GM21723 (cell line): ENCODE data around the gene UBE4B.
"Not testable (repeated sequence)": the region's sequence is repeated elsewhere in the genome, so short reads cannot be mapped to it uniquely, and the experiment has no call there.

Source experiments
- ATAC-seq: cut with Tn5 transposase; IDR thresholded peaks from one replicate; pipeline ENCODE4 v1.9.1; 2021; ENCODE audit warnings: mild to moderate bottlenecking, moderate library complexity; ENCODE audit not compliant: unreplicated experiment

UBE4B gene

DNA sequence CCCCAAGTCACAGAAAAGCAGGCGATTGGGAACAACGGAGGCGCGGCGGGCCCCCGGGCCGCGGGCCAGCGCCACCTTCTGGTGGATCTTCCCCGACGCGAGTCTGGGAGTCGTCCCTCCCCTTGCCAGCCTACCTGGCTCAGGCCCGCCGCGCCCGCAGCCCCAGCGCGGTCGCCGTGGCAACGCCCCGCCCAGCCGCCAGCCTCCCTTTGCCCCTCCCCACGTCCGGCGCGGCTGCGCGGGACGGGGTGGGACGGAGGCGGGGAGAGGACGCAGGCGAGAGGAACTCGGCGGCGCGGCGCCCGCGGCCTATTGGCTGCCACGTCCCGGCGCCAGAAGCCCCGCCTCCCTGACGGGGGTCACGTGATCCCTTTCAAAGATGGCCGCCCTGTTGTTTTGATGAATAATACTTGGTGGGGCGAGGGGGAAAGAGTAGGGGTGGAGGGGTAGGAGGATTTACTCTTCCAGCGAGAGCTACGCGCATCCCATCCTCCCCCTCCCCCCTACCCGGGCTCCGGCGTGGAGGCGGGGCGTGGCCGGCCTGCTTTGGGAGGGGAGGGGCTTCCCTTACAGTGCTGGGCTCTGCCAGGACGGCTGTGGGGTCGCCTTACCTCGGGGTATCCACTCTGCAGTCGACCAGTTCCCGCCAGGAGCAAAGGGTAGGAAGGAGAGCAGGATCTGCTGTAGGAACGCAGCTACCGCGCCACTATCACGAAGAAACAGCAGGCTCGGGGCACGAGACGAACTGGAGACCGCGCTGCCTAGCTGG lies at the start of gene UBE4B:
UBE4B (plus strand) TSS at position 369 of the 769 bp plus-strand sequence. CDS start 713 bp downstream, outside the sequence.
- ATAC-seq = peak; percentile 91

DNA sequence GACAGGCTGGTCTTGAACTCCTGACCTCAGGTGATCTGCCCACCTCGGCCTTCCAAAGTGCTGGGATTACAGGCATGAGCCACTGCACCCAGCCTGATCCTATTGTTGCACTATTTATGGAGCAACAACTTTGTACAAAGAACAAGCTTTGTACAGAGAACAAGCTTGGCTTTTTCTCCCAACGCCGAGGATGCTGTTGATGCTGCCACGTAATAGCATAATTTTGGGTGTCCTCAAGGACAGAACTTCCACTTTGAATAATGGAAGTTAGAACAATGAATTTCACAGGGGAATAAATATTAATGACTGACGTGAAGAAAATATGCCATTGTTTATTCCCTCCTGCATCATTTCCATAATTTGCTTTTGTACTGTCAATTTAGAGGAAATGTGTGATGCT lies 48.5 kb upstream of the UBE4B start:
- no peak for ATAC-seq

- ATAC-seq = no peak
These were observed 47.8 kb upstream of the UBE4B start for GRCh38 chr1:9985001-9985400.

DNA sequence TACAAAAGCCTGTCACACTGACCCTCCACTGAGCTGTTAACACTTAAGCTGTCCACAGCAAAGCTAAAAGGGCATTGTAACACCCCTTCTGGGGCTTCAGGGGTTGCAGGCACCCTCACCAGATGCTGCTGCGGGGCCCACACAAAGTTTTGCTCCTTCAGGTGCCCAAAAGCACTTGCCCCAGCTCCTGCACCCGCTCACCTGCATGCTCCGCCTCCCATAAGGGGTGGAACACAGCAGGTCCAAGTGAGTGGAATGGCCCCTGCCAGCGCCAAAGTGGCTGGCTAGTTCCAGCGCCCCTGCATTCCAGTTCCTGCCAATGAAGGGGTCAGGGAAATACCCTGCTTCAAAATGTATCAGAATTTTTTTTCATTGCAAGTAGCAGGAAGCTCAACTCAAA lies 43.0 kb upstream of the UBE4B start:
- ATAC-seq = no peak

- no peak for ATAC-seq
These were observed 41.8 kb upstream of the UBE4B start for GRCh38 chr1:9990944-9991343.

DNA sequence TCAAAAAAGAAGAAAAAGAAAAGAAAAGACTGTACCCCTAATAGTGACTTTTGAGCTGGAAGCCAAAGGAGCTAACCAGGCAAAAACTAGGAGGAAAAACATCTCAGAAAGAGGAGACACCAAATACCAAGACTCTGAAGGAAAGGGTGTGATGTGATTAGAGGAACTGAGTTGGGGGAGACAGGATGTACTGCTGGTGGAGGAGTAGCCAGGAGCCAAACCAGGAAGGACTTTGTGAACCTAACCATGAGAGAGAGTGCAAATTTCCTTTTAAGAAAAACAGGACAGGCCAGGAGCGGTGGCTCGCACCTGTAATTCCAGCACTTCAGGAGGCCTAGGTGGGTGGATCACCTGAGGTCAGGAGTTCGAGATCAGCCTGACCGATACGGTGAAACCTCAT lies 39.8 kb upstream of the UBE4B start:
- ATAC-seq = no peak

DNA sequence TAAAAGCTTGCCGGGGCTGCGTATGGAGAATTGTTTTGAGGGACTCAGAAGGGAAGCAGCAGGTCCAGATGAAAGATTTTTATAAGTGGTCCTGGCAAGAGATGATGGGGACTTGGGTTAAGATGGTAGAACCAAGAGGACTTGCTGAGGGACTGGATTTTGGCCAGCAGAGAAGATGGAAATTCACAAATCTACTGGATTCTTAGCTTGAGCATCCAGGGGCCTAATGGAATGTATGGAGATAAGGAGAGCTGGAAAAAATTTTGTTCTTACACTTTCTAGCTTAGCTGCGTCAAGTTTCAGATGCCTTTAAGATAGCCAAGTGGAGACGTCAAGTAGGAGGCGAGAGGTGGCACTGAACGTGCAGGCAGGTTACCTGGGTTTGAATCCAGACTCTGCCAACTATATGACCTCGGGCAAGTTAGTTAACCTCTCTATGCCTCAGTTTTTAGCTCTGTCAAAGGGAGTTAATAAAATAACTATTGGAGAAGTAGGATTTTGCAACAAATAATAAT lies 39.1 kb upstream of the UBE4B start:
- ATAC-seq = no peak

- no peak for ATAC-seq
These were observed 35.9 kb upstream of the UBE4B start, which contains the start of gene RBP7 for GRCh38 chr1:9996624-9997582. Gene RBP7 (plus strand): TSS chr1:9997228. CDS start chr1:9997259, 31 bp downstream.

DNA sequence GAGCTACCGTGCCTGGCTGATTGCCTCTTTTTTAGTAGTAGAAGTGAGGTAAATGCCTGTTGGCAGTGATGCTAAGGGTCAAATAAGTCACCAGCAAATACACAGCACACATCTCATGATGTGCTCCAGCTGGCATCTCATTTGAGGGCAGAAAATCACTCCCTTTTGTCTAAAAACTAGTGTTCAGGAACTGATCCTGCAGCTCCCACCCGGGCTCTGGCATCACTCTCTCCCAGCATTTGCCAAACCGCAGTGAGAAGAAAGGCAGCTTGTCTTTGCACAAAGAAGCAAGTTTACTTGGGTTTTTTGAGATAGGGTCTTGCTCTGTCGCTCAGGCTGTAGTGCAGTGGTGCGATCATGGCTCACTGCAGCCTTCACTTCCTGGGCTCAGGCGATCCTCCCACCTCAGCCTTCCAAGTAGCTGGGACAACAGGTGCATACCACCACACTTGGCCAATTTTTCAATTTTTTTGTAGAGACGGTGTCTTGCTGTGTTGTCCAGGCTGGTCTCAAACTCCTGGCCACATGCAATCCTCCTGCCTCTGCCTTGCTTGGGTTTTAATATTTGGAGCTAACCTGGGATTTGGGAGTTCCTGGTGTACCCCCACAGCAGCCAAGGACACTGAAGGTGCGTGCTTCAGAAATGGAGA lies 31.6 kb upstream of the UBE4B start:
- ATAC-seq = no peak

DNA sequence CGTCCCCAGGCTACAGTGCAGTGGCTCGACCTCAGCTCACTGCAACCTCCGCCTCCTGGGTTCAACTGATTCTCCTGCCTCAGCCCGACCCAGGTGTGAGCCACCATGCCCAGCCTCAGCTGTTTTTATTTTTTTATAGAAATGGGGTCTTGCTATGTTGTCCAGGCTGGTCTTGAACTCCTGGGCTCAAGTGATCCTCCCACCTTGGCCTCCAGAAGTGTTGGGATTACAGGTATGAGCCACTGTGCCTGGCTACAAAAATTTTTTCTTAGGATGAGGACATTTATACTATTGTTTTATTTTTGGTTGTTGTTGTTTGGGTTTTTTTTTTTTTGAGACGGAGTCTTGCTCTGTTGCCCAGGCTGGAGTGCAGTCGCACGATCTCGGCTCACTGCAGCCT lies 27.5 kb upstream of the UBE4B start:
- not testable (repeated sequence) for ATAC-seq

DNA sequence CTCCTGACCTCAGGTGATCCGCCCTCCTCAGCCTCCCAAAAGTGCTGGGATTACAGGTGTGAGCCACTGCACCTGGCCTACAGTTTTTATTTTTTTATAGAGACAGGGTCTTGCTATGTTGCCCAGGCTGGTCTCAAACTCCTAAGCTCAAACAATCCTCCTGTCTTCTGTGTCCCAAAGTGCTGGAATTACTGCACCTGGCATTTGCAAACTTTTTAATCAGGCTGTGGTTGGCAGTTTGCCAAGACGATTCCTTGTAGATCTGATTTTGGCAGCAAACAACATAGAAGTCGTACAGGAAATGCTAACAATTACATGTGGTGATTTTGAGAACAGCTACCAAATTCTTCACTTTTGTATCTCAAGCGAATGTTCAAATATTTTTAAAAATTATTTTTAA lies 25.6 kb upstream of the UBE4B start:
- ATAC-seq = no peak

GRCh38 chr1:10014016-10014415 lies 18.7 kb upstream of the UBE4B start:
- no peak for ATAC-seq

DNA sequence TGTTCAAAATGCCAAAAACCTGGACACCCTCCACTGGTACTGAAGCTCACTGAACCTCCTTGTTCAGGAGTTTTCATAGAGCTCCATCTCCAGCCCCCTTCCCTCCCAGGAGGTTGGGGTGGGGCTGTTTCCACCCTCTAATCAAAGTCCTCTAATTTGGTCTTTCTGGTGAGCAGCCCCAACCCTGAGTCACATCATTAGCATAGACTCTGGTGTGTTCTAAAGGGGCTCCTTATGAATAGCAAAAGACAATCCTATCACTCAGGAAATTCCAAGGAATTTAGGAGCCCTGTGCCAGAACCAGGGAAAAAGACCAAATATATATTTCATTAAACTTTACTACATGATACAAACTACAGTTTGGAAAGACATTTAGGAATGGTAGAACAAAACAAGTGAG lies 13.2 kb upstream of the UBE4B start:
- no peak for ATAC-seq

DNA sequence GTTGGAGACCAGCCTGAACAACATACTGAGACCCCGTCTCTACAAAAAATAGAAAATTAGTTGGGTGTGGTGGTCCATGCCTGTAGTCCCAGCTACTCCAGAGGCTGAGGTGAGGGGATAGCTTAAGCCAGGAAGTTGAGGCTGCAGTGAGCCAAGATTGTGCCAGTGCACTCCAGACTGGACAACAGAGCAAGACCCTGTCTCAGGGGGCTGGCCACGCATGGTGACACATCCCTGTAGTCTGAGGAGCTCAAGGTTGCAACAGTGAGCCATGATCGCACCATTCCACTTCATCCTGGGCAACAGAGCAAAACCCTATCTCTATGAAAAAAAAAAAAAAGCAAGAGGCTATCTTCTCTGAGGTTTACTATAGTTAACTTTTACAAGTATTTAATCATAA lies 12.7 kb upstream of the UBE4B start:
- ATAC-seq = no peak

- not testable (repeated sequence) for ATAC-seq
These were observed 12.1 kb upstream of the UBE4B start for GRCh38 chr1:10020678-10021077.

DNA sequence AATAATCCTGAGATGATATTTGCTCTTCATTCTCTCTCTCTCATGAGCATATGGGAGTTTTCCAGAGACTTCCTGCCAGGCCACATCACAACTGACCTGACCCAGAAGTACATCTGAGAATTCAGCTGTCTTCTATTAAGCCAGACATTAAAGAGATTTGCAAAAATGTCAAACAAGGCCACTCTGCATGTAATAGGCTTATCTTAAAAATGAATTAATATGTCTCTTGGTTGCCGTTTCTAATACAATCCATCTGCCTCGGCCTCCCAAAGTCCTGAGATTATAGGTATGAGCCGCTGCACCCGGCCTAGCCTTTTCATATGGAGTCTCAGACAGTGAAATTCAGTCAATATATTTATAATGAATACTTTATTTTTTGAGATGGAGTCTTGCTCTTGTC lies 10.8 kb upstream of the UBE4B start:
- ATAC-seq = not testable (repeated sequence)

DNA sequence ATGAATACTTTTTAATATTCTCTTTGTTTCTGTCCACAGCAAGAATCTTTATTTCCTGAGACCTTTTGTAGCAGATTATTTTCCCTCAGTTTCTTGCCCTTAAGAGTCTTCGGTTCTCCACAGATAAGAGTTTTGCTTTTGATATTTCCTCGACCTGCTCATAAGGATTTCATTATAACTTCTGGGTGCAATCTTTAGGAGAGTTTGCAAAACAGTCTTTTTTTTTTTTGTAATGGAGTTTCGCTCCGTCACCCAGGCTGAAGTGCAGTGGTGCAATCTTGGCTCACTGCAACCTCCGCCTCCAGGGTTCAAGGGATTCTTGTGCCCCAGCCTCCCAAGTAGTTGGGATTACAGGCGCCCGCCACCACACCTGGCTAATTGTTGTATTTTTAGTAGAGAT lies 10.1 kb upstream of the UBE4B start:
- ATAC-seq = no peak

GRCh38 chr1:10025354-10025753 lies 7.4 kb upstream of the UBE4B start:
- ATAC-seq = no peak

- ATAC-seq = no peak
These were observed 5.7 kb upstream of the UBE4B start for GRCh38 chr1:10027027-10027426.

- not testable (repeated sequence) for ATAC-seq
These were observed 3.7 kb upstream of the UBE4B start for GRCh38 chr1:10028956-10029500.

DNA sequence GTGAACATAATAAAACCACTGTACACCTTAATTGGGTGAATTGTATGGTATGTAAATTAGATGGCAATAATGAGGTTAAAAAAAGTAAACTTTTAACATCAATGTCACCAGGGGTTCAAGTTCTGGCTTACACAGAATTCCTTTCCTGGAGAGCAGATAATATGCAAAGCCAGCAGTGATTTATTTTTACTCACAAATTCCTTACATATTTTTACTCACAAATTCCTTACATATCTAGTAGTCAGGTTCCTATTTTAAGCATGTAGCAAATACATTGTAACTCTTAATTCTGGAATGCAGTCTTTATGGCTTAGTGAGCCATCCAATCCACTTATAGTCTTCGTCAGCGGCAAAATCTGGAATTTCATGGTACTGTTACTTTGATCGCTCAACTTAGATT lies 1.3 kb upstream of the UBE4B start:
- no peak for ATAC-seq
